GM23248 (cell line): Measurements from ENCODE around the gene TTC39A. TPM values are rescaled to one million over a fixed set of nuclear protein-coding genes. Genes with fewer than 3 reads are reported as not detected.

Experiments used
- DNase-seq: peaks from one replicate; pipeline ENCODE4 v3.0.0-alpha.2; 2015
- H2AFZ ChIP-seq: fragments of 200-600 bp; sonication (generic); 2 replicates; pipeline ENCODE4 v1.6.1; 2016; ENCODE audit warnings: antibody characterized with exemption
- H3F3A ChIP-seq: fragments of 200-600 bp; sonication (generic); 2 replicates; pipeline ENCODE4 v1.6.1; 2016; ENCODE audit warnings: mild to moderate bottlenecking, antibody characterized with exemption, mixed run types; ENCODE audit not compliant: insufficient read depth
- H3K27ac ChIP-seq: fragments of 200-600 bp; sonication (generic); 2 replicates; pipeline ENCODE4 v1.5.1; 2016; ENCODE audit warnings: mild to moderate bottlenecking
- H3K27me3 ChIP-seq: fragments of 200-600 bp; sonication (generic); replicated peaks from 2 replicates; pipeline ENCODE4 v1.6.1; 2016; ENCODE audit warnings: mild to moderate bottlenecking; ENCODE audit not compliant: insufficient read depth
- H3K36me3 ChIP-seq: fragments of 200-600 bp; sonication (generic); 2 replicates; pipeline ENCODE4 v1.6.1; 2016; ENCODE audit warnings: low read depth, mild to moderate bottlenecking
- H3K4me1 ChIP-seq: fragments of 200-600 bp; sonication (generic); 2 replicates; pipeline ENCODE4 v1.6.1; 2016; ENCODE audit warnings: mild to moderate bottlenecking; ENCODE audit not compliant: insufficient read depth
- H3K4me2 ChIP-seq: fragments of 200-600 bp; sonication (generic); one replicate; pipeline ENCODE4 v1.6.1; 2016; ENCODE audit warnings: mild to moderate bottlenecking; ENCODE audit not compliant: unreplicated experiment
- H3K4me3 ChIP-seq: fragments of 200-600 bp; sonication (generic); 2 replicates; pipeline ENCODE4 v1.5.1; 2016; ENCODE audit warnings: mild to moderate bottlenecking
- H3K79me2 ChIP-seq: fragments of 200-600 bp; sonication (generic); 2 replicates; pipeline ENCODE4 v1.6.1; 2016; ENCODE audit warnings: mild to moderate bottlenecking; ENCODE audit not compliant: insufficient read depth
- H3K9ac ChIP-seq: fragments of 200-600 bp; sonication (generic); 2 replicates; pipeline ENCODE4 v1.6.1; 2016; ENCODE audit warnings: mild to moderate bottlenecking
- H3K9me2 ChIP-seq: fragments of 200-600 bp; sonication (generic); 2 replicates; pipeline ENCODE4 v1.6.1; 2016; ENCODE audit warnings: mixed run types, mild to moderate bottlenecking, moderate library complexity; ENCODE audit not compliant: insufficient read depth
- H3K9me3 ChIP-seq: fragments of 200-600 bp; sonication (generic); one replicate; pipeline ENCODE4 v1.6.1; 2017; ENCODE audit warnings: low read depth
- H4K20me1 ChIP-seq: fragments of 200-600 bp; sonication (generic); 2 replicates; pipeline ENCODE4 v1.6.0; 2016; ENCODE audit not compliant: insufficient read depth
- EZH2 ChIP-seq: fragments of 200-600 bp; sonication (generic); IDR thresholded peaks from 2 replicates; pipeline ENCODE4 v1.6.1; 2018; ENCODE audit warnings: antibody characterized with exemption, mild to moderate bottlenecking; ENCODE audit not compliant: insufficient read depth, poor library complexity, severe bottlenecking
- EZH2phosphoT487 ChIP-seq: fragments of 200-600 bp; sonication (generic); IDR thresholded peaks from 2 replicates; pipeline ENCODE4 v1.6.1; 2018; ENCODE audit warnings: antibody characterized with exemption, moderate library complexity, mild to moderate bottlenecking, low read depth; ENCODE audit not compliant: insufficient read depth
- WGBS, 2 experiments: methylation state at CpG; one replicate each; pipeline ENCODE4 v1.1.6; 2015 to 2017; ENCODE audit warnings: low lambda C conversion rate in 2 of 2, low coverage in 1 of 2; ENCODE audit errors: missing lambda C conversion rate in 2 of 2; 5-methylcytosine and 5-hydroxymethylcytosine counted together
- in situ Hi-C: fragments of 300-500 bp; cut with MboI; formaldehyde crosslinking; loops from 2 replicates; pipeline ENCODE4 v1.15.0; 2020
- polyA plus RNA-seq: library from polyadenylated mRNA; unstranded; fragments of >200 nt; fragmentation: Nextera tagmentation; extraction: Ambion mirVana; gene quantifications from 2 replicates; pipeline ENCODE4 v1.2.1, GENCODE V29; 2016
- total RNA-seq: library from RNA; depleted of rRNA; stranded (reverse); fragments of >200 nt; shearing (Covaris generic); gene quantifications from 2 replicates; pipeline ENCODE4 v1.2.3, GENCODE V29; 2014

TTC39A gene
- total and polyA plus RNA-seq, 2 experiments from 2014 or later = 0.15 TPM; not detected in 1

DNA sequence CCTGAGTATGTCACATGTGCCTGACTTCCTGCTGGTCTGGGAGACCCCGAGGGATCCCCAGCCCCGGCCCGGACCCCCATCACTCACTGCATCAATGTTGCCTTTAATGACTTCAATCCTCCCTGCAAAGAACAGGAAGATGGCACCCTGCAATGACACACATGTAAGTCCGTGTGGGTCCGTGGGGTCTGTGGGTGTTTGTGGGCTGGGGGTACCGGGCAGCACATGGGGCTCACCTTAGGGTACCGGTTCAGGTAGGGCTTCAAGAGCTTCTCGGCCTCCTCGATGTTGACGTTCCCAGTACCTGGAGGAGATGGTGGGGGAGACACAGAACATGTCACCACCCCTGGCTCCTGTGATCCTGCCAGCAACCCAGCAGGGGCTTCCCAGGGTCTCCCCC, 28.1 kb downstream of the TTC39A start:
- Histone ChIP-seq H4K20me1 (no peaks in the 10 kb centered on the region), H3K27ac (no peak overlapping the region), H3K9me3 (no peaks in the 10 kb centered on the region), H3K4me2 (no peak overlapping the region), H3K9ac (no peak overlapping the region), H3K4me3 (no peak overlapping the region), H3K9me2 (no peaks in the 10 kb centered on the region), H2AFZ (no peak overlapping the region), H3F3A (no peaks in the 10 kb centered on the region), H3K36me3 (no peaks in the 10 kb centered on the region), H3K4me1 (no peaks in the 10 kb centered on the region), H3K27me3 (no peaks in the 10 kb centered on the region), H3K79me2 (no peaks in the 10 kb centered on the region)
- no peak for TF ChIP-seq EZH2
- DNase-seq = no peak
- in situ Hi-C loops = no loop called here
- WGBS, 2 experiments = 53 to 60% methylated on average over 8 to 10 of the region's 10 CpGs

DNA sequence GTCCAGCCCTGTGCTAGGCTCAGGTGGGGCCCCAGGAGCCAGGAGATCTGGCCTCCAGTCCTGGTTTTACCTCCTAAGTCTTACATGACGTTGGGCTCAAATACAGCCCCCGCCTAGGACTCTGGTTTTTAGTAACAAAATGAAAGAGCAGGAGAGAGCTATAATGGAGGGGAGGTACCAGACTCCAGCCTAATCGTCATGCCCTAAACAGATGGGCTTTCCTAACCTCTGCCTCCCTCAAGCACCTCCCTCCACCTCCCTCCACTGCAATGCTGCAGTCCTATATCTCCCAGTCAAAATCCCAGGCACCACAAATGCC, 28.6 kb downstream of the TTC39A start:
- Histone ChIP-seq H3F3A (no peaks in the 10 kb centered on the region), H3K4me2 (no peak overlapping the region), H3K27ac (no peak overlapping the region), H4K20me1 (no peaks in the 10 kb centered on the region), H3K9me3 (no peaks in the 10 kb centered on the region), H3K4me3 (no peak overlapping the region), H3K79me2 (no peaks in the 10 kb centered on the region), H3K4me1 (no peaks in the 10 kb centered on the region), H3K9me2 (no peaks in the 10 kb centered on the region), H3K27me3 (no peaks in the 10 kb centered on the region), H3K9ac (no peak overlapping the region), H2AFZ (no peak overlapping the region), H3K36me3 (no peaks in the 10 kb centered on the region)
- no peak for TF ChIP-seq EZH2
- no peak for TF ChIP-seq EZH2phosphoT487
- DNase-seq = no peak
- 79 to 80% methylated on average over 3 of the region's 3 CpGs for WGBS, 2 experiments
- in situ Hi-C loops = no loop called here

DNA sequence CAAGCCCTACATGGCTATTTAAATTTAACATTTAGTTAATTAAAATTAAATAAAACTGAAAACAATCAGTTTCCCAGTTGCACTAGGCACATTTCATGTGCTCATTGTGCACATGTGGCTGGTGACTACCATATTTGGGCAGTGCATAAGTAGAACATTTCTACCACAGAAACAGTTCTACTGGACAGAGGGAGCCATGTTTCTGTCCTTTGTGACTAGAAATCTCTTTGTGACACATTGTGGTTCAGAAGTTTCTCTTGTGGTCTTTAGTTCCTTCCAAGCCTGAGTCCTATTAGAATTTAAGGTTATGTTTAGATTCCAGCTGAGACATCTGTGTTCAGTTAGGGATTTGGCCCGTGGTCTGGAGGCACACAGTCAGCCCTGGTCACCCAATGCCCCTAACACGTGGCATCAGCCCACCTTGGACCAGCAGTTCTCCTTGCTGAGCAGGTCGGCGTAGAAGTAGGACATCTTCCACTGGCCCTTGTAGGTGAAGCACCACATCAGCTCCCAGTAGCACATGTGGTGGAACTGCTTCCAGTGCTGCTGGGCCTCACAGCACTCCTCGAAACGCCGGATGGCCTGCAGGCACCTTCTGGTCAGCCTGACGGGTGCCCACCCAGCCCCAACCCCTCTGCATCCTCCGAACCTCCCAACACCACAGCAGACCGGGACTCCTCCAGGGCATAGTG, 29.1 kb downstream of the TTC39A start:
- WGBS, 2 experiments = 76 to 86% methylated on average over 9 to 10 of the region's 10 CpGs

DNA sequence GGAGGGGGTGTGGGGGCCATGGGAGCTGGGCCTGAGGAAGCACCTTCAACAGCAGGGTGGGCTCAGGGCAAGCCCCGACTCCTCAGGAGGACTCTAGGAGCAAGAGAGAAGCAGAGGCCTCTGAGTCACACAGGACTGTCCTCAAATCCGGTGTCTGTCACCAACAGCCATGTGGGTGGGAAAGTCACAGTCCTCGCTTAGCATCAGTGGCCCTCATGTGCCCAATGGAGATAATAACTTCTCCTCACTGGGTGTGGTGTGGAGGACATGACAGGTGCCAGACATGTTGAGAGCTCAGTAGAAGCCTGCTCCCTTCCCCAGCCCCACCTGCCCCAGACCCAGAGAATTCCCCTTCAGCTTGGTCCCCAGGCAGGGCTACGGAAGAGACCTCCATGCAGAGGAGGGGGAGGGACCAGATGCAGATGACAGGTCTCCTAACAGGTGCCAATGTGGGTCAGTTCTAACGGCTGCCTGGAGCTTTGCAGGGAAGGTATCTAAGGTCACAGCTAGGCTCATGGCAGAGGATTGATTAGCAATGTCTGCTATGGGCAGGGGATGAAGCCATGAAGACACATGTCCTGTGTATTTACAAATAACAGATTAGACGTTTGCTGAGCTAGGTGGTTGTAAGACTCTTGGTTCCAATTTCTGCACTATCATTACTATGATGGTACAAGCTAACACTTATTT, 30.2 kb downstream of the TTC39A start:
- H3K9ac ChIP-seq = no peak overlapping the region
- 60 to 75% methylated on average over 6 of the region's 6 CpGs for WGBS, 2 experiments
- no peak overlapping the region for H3K4me3 ChIP-seq
- no peak overlapping the region for H3K4me2 ChIP-seq
- H3K9me3 ChIP-seq = no peaks in the 10 kb centered on the region
- H3K36me3 ChIP-seq = no peaks in the 10 kb centered on the region
- no peaks in the 10 kb centered on the region for H3F3A ChIP-seq
- no peak overlapping the region for H2AFZ ChIP-seq
- H4K20me1 ChIP-seq = no peaks in the 10 kb centered on the region
- DNase-seq = no peak
- no peak overlapping the region for H3K27ac ChIP-seq
- TF ChIP-seq EZH2phosphoT487 = no peak
- no peak for TF ChIP-seq EZH2
- no peaks in the 10 kb centered on the region for H3K27me3 ChIP-seq
- H3K79me2 ChIP-seq = no peaks in the 10 kb centered on the region
- no peaks in the 10 kb centered on the region for H3K9me2 ChIP-seq
- no peaks in the 10 kb centered on the region for H3K4me1 ChIP-seq
- in situ Hi-C loops = no loop called here

More for the DNA sequence above, 29.1 kb downstream of the TTC39A start:
- Histone ChIP-seq H3K4me3 (no peak overlapping the region), H3K9me3 (no peaks in the 10 kb centered on the region), H3K9ac (no peak overlapping the region), H4K20me1 (no peaks in the 10 kb centered on the region), H3K4me2 (no peak overlapping the region), H3K36me3 (no peaks in the 10 kb centered on the region), H3K27ac (no peak overlapping the region), H3K79me2 (no peaks in the 10 kb centered on the region), H3K27me3 (no peaks in the 10 kb centered on the region), H3K4me1 (no peaks in the 10 kb centered on the region), H3F3A (no peaks in the 10 kb centered on the region), H2AFZ (no peak overlapping the region), H3K9me2 (no peaks in the 10 kb centered on the region)
- in situ Hi-C loops = no loop called here
- no peak for DNase-seq
- TF ChIP-seq EZH2phosphoT487 (no peak), EZH2 (no peak)
